GM19452 (cell line): ENCODE data around the gene GFPT1.

Source experiments
- ATAC-seq: cut with Tn5 transposase; IDR thresholded peaks from one replicate; pipeline ENCODE4 v1.9.1; 2021; ENCODE audit not compliant: unreplicated experiment

GFPT1 gene

GRCh38 chr2:69330781-69331180 lies 56.2 kb downstream of the GFPT1 start:
- ATAC-seq: no peak

DNA sequence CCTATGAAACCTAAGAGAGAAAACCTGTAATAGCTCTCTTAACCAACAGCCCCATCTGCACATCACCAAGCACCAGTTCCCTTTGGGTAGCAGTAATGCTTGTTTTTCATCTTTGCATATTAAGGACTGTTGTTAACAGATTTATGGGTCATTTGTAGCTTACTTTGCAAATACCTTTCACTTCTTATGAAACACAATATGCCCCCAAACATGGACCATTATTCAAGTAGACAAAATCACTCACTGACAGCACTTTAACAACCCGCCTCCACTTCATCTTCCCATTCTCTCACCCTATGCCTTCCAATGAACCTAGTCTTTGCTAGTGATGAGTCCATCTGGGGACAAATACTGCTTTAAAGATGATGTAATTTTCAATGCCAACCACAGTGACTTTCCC lies 64.4 kb downstream of the GFPT1 start:
- no peak for ATAC-seq

- no peak for ATAC-seq
Measured at GRCh38 chr2:69316550-69316949, 70.5 kb downstream of the GFPT1 start.

DNA sequence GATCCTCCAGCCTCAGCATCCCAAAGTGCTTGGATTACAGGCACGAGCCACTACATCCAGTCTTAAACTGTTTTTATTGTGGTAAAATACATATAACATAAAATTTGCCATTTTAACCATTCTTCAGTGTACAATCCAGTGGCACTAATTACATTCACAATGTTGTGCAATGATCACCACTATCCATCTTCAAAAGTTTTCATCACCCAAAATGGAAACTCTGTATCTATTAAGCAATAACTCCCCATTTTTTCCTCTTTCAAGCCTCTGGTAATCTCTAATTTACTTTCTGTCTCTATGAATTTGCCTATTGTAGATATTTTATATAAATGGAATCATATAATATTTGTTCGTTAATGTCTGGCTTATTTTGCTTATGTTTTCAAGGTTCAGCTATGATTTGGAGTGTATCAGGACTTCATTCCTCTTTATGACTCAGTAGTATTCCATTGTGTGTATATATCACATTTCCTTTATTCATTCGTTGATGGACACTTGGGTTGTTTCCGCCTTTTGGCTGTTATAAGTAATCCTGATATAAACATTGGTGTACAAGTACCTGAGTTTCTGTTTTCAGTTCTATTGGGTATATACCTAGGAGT lies 71.8 kb downstream of the GFPT1 start:
- ATAC-seq: no peak

DNA sequence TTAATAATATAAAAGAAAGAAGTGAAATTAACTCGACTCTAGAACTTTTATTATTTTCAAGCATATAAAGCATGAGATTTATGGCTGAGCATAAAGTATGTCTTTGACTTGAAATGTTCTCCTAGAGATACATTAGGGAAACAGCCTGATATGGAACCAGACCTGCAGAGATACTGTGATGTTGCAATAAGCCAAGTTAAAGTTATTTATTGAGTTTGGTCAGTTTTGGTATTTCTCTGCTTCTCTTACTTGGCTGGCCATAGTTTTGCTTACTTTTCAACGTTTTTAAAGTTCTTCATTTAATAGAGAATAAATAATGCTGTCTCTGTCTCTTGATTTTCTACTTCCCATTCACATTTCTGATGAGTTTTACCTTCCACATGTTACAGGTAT lies 76.0 kb downstream of the GFPT1 start:
- no peak for ATAC-seq

DNA sequence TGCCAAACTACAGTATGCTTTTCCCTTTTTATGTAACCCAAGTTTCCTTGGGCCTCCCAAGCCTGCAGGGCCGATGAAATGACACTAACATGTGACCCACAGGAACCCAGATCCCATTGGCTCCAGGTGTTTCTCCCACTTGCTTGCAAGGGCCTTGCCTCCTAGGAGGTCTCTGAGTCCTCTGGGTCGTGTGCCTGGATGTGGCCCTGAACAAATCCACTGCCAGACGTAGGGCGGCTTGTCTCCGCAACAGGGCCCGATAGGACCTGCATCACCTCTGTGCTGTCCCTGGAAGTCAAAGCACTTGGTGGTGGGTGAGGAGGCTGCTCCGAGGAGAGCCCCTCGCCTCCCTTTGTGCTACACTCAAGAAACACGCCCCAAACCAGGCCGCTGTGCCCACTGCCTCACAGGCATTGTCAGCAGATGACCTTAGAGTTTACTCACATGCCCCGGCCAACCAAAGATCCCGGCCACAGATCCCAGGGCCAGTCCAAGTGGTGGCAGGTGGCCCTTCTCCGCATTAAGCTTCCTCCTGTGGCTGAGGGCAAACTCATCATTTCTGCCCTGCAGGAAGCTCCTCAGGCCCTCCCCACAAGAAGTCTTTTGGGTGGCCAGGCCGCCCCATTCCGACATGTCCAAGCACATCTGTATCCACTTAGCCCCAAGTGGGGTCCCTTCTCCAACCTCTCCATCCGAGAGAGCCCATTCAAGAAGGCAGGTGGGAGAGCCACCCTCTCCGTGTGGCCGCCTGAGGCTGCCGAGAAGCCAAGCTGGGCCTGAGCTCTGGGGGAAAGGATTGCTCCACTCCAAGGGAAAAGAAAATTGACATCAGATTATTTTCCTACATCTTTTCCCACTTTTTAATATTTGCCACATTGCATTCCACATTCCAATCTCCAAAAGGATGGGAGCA lies 76.7 kb downstream of the GFPT1 start:
- ATAC-seq: no peak

DNA sequence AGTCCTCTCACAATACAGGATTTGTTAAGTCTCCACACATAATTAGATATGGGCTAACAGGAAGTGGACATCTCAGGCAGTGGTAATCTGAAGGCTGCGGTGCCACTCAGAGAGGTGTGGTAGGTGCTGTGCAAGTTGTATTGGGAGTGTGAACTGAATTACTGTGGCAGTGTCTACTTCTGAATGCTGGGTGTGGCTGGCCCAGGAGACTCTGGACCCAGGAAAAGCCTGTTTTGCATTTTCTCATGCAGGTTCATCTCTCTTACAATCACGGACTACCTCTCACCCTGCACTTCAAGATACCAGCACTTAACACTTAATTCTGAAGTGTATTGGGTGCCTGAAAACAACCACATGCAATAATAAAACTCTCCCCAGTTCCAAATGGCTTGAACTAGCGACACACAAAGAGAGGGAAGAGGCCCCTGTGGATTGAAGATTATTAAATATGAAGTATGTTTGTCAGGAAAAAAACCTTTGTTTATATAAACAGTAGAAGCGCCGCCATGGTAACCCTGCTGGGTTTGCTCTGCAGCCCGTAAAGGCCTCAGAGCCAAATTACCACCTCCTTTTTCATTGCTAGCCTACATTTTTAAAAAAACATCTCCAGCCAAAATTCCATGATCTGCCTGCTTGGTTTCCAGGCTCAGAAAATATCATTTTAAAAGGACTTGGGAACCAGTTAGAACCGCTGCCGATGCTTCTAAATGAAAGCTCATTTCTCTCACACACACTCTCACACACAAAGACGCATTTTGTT lies 77.5 kb downstream of the GFPT1 start:
- ATAC-seq: no peak

- ATAC-seq: no peak
Measured at GRCh38 chr2:69308338-69308737, 78.7 kb downstream of the GFPT1 start.

GRCh38 chr2:69307579-69308064 lies 79.4 kb downstream of the GFPT1 start:
- ATAC-seq: no peak

GRCh38 chr2:69306822-69307578 lies 80.0 kb downstream of the GFPT1 start:
- ATAC-seq: peak; percentile 79

- ATAC-seq: no peak
Measured at GRCh38 chr2:69306393-69306821, 80.6 kb downstream of the GFPT1 start.

- no peak for ATAC-seq
Measured at GRCh38 chr2:69305712-69306392, 81.2 kb downstream of the GFPT1 start.

- ATAC-seq: no peak
Measured at GRCh38 chr2:69305166-69305565, 81.9 kb downstream of the GFPT1 start.

DNA sequence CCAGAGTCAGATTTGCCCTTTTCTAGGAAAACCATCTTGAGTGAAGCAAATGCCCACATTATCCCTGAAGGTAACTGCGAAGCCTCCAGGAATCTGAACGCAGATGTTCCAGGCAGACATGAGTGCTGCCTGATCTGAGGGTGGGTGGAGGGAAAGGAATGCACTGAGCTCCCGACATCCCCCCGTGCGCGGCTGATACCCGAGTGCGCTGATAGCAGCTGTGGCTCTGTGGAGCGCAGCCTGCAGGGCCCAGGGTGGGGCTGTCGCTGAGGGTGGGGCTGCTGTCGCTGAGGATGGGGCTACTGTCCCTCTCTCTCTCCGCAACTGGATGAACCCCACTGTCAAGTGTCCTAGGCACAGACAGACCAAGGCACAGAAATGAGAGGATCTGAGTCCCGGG lies 82.4 kb downstream of the GFPT1 start:
- no peak for ATAC-seq

DNA sequence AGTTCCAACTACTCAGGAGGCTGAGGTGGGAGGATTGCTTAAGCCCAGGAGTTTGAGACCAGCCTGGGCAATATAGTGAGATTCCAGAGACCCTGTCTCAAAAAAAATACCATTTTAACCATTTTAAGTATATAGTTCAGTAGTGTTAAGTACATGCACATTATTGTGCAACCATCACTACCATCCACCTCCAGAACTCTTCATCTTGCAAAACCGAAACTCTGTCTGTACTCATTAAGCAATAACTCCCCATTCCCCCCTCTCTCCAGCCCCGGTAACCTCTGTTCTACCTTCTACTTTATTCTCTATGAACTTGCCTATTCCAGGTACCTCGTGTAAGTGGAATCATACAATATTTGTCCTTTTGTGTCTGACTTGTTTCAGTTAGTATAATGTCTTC lies 86.4 kb downstream of the GFPT1 start:
- no peak for ATAC-seq

- no peak for ATAC-seq
Measured at GRCh38 chr2:69299772-69300516, 87.1 kb downstream of the GFPT1 start.

GRCh38 chr2:69298862-69299261 lies 88.2 kb downstream of the GFPT1 start:
- ATAC-seq: no peak

- no peak for ATAC-seq
Measured at GRCh38 chr2:69298261-69298660, 88.8 kb downstream of the GFPT1 start.

GRCh38 chr2:69297216-69297615 lies 89.8 kb downstream of the GFPT1 start:
- no peak for ATAC-seq

DNA sequence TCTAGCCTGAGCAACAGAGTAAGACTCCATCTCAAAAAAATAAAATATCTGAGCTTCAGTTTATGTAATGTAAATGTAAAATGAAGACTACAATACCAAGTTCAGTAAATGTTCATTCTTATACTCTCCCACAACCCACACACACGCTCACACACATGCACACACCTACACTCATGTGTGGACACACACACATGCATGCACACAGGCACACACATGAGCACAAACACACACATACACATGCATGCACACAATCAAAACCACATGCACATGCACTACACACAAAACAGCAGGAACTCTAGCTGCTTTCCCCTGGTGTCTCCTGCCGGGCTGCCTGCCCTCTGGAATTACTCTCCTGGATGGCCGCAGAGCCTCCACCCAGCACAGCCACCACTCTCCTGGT lies 90.6 kb downstream of the GFPT1 start:
- ATAC-seq: no peak
